ENCODE measurements around the gene TOX3. TPM values are rescaled to one million over a fixed set of nuclear protein-coding genes. Genes with fewer than 3 reads are reported as not detected.

Gene TOX3
- total and polyA plus RNA-seq, 11 donors, result 0.17 TPM; not detected in 10

DNA sequence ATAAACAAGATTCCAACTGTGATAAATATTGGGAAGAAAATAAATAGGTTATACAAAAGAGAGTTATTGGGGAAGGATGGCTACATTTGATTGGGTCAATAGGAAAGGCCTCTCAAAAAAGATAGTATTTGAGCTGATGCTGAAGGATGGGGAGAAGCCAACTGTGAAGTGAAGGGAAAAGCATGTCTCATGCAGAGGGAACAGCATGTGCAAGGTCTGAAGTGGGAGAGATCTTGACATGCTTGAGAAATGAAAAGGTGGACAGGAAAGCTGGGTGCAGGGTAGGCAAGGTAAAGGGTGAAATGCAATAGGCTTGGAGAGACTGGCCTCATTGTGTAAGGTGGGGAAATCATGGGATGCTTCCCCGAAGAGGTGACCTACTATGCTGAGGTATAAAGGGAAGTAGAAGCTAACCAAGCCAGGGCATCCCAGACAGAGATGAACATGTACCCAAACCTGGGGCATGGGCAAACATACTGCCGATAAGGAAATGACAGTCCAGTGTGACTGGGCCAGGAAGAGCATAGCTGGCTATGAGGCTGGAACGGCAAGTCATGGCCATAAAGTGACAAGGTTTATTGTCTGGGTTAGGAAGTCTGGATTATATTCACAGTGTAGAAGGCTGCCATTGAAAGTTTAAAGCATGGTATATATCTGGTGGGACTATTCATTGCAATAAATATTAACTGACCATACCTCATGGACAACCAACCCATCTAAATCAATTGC is 91.2 kb downstream of the TOX3 start:
- Histone ChIP-seq H3K4me1 (no peaks in the 10 kb centered on the region), H3K27me3 (no peaks in the 10 kb centered on the region), H3K4me3 (no peak overlapping the region), H3K9me3 (peaks cover 0 to 4% (median 0%) of the 10 kb centered on the region in 12 donors), H3K27ac (no peak overlapping the region), H3K36me3 (no peaks in the 10 kb centered on the region)
- TF ChIP-seq POLR2A (IDR thresholded peaks at IDR 0.05), result no peak
- TF ChIP-seq, protein P1, sequence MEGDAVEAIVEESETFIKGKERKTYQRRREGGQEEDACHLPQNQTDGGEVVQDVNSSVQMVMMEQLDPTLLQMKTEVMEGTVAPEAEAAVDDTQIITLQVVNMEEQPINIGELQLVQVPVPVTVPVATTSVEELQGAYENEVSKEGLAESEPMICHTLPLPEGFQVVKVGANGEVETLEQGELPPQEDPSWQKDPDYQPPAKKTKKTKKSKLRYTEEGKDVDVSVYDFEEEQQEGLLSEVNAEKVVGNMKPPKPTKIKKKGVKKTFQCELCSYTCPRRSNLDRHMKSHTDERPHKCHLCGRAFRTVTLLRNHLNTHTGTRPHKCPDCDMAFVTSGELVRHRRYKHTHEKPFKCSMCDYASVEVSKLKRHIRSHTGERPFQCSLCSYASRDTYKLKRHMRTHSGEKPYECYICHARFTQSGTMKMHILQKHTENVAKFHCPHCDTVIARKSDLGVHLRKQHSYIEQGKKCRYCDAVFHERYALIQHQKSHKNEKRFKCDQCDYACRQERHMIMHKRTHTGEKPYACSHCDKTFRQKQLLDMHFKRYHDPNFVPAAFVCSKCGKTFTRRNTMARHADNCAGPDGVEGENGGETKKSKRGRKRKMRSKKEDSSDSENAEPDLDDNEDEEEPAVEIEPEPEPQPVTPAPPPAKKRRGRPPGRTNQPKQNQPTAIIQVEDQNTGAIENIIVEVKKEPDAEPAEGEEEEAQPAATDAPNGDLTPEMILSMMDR (IDR thresholded peaks at IDR 0.05), result no peak
- WGBS, 4 donors, result 87 to 93% (median 93%) methylated on average over 3 of the region's 3 CpGs
- ATAC-seq (no peak), DNase-seq (no peak)
- intact Hi-C loops (cut with DNase I), result no loop called here

DNA sequence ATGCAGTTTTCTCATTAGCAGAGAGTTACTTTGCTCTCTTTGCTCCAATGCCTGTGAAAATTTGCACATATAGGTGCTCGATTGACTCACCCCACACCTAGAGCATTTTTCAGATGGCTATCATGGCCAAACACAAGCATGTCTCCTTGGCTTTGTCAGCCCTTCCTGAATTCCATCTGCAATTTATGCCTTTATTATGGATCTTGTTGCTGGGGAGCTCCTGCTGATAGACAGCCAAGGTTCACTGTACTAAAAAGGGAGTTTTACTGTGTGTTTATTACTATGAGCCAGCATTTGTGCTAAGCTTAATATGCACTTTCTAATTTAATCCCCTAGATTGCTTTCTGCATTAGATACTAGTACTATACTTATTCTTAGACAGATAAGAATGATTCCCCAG is 93.3 kb downstream of the TOX3 start:
- DNase-seq, result no peak
- intact Hi-C loops (cut with DNase I), result no loop called here
- TF ChIP-seq POLR2A (IDR thresholded peaks at IDR 0.05), result no peak
- TF ChIP-seq, protein P1 (IDR thresholded peaks at IDR 0.05), result no peak
- Histone ChIP-seq H3K4me1 (no peaks in the 10 kb centered on the region), H3K36me3 (no peaks in the 10 kb centered on the region), H3K27me3 (no peaks in the 10 kb centered on the region), H3K27ac (no peak overlapping the region), H3K4me3 (no peak overlapping the region), H3K9me3 (peaks cover 0 to 4% (median 0%) of the 10 kb centered on the region in 12 donors)
- ATAC-seq, result no peak
- 62 to 75% (median 71%) methylated on average over 1 of the region's 1 CpG for WGBS, 4 donors

DNA sequence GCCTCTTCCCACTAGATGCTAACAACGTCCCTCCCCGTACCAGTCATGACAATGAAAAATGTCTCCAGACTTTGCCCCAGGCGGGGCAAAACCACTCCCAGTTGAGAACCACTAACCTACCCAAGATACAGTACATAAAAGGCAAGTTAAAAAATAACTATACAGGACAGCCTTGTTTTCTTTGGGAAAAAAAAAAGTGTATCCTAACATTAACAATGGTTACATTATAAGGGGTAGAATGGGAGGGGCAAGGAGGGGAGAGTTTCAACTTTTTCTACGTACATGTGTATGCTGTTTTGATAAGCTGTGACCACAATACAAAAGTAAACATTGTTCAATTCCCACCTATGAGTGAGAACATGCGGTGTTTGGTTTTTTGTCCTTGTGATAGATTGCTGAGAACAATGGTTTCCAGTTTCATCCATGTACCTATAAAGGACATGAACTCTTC is 94.9 kb downstream of the TOX3 start:
- no peak for DNase-seq
- ATAC-seq, result no peak
- Histone ChIP-seq H3K27ac (no peak overlapping the region), H3K9me3 (peaks cover 0 to 4% (median 0%) of the 10 kb centered on the region in 12 donors), H3K4me3 (no peak overlapping the region), H3K36me3 (no peaks in the 10 kb centered on the region), H3K4me1 (no peaks in the 10 kb centered on the region), H3K27me3 (no peaks in the 10 kb centered on the region)
- intact Hi-C loops (cut with DNase I), result no loop called here
- TF ChIP-seq, protein P1 (IDR thresholded peaks at IDR 0.05), result no peak
- no peak for TF ChIP-seq POLR2A (IDR thresholded peaks at IDR 0.05)
- WGBS, 4 donors, result 79 to 90% (median 86%) methylated on average over 5 of the region's 5 CpGs

DNA sequence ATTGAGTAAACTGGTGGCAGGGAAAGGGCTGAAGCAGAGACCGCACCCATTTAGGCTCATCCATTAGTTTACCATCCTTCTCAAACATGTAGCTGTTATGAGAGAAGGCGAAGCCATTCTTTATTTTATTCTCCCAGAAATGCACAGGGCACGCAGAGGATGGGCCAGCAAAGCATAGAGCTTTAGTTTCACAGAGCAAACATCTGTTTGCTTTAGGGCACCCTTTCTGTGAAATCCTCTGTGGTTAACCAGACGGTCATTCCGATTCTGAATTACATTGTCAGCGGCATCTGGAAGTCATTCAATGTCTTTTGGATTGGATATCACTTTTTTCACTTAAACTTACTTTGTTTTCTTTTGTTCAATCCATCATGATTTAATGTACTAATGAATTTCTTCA is 96.0 kb downstream of the TOX3 start:
- intact Hi-C loops (cut with DNase I), result no loop called here
- DNase-seq (no peak), ATAC-seq (no peak)
- Histone ChIP-seq H3K36me3 (no peaks in the 10 kb centered on the region), H3K27me3 (no peaks in the 10 kb centered on the region), H3K4me1 (no peaks in the 10 kb centered on the region), H3K4me3 (no peak overlapping the region), H3K27ac (no peak overlapping the region), H3K9me3 (peaks cover 0 to 4% (median 0%) of the 10 kb centered on the region in 12 donors)
- 79 to 91% (median 83%) methylated on average over 6 of the region's 6 CpGs for WGBS, 4 donors
- TF ChIP-seq, protein P1 (IDR thresholded peaks at IDR 0.05), result no peak
- TF ChIP-seq POLR2A (IDR thresholded peaks at IDR 0.05), result no peak

Measured in heart left ventricle (tissue), 16 donors.